ENCODE results near the gene MAEA.
"Not testable (repeated sequence)": the region's sequence is repeated elsewhere in the genome, so short reads cannot be mapped to it uniquely, and the experiment has no call there.

The MAEA gene

GRCh38 chr4:1333256-1333655, 43.6 kb downstream of the MAEA start:
- no peaks in the 10 kb centered on the region for H3K4me1 ChIP-seq (ENCODE audit: control insufficient read depth, insufficient read depth, low read length)
- H3K9me3 ChIP-seq (ENCODE audit: control insufficient read depth, insufficient read depth, low read depth, low read length): no peaks in the 10 kb centered on the region
- peaks cover 69% of the 10 kb centered on the region for H3K36me3 ChIP-seq (ENCODE audit: control insufficient read depth, insufficient read depth, low read length)
- H3K27ac ChIP-seq (ENCODE audit: low read depth, low read length): no peak overlapping the region
- no peak overlapping the region for H3K4me3 ChIP-seq (ENCODE audit: low read depth, low read length)
- H3K27me3 ChIP-seq (ENCODE audit: control insufficient read depth, insufficient read depth, low read length): no peaks in the 10 kb centered on the region
- no peak overlapping the region for H3K9ac ChIP-seq (ENCODE audit: low read length)

GRCh38 chr4:1333851-1334578, 44.3 kb downstream of the MAEA start:
- not testable (repeated sequence) for H3K27ac ChIP-seq (ENCODE audit: low read depth, low read length); H3K4me3 ChIP-seq (ENCODE audit: low read depth, low read length); H3K9me3 ChIP-seq (ENCODE audit: control insufficient read depth, insufficient read depth, low read depth, low read length); H3K9ac ChIP-seq (ENCODE audit: low read length); H3K27me3 ChIP-seq (ENCODE audit: control insufficient read depth, insufficient read depth, low read length); H3K4me1 ChIP-seq (ENCODE audit: control insufficient read depth, insufficient read depth, low read length)
- peaks cover 69% of the 10 kb centered on the region for H3K36me3 ChIP-seq (ENCODE audit: control insufficient read depth, insufficient read depth, low read length)

GRCh38 chr4:1334579-1334895, 44.8 kb downstream of the MAEA start:
- H3K36me3 ChIP-seq (ENCODE audit: control insufficient read depth, insufficient read depth, low read length): peaks cover 69% of the 10 kb centered on the region
- H3K27me3 ChIP-seq (ENCODE audit: control insufficient read depth, insufficient read depth, low read length): no peaks in the 10 kb centered on the region
- no peak overlapping the region for H3K9ac ChIP-seq (ENCODE audit: low read length)
- H3K9me3 ChIP-seq (ENCODE audit: control insufficient read depth, insufficient read depth, low read depth, low read length): no peaks in the 10 kb centered on the region
- H3K4me1 ChIP-seq (ENCODE audit: control insufficient read depth, insufficient read depth, low read length): no peaks in the 10 kb centered on the region
- H3K4me3 ChIP-seq (ENCODE audit: low read depth, low read length): no peak overlapping the region
- H3K27ac ChIP-seq (ENCODE audit: low read depth, low read length): no peak overlapping the region

GRCh38 chr4:1335193-1335883, 45.6 kb downstream of the MAEA start:
- H3K4me1 ChIP-seq (ENCODE audit: control insufficient read depth, insufficient read depth, low read length); H3K4me3 ChIP-seq (ENCODE audit: low read depth, low read length); H3K9me3 ChIP-seq (ENCODE audit: control insufficient read depth, insufficient read depth, low read depth, low read length); H3K27ac ChIP-seq (ENCODE audit: low read depth, low read length); H3K27me3 ChIP-seq (ENCODE audit: control insufficient read depth, insufficient read depth, low read length); H3K9ac ChIP-seq (ENCODE audit: low read length): not testable (repeated sequence)
- peaks cover 73% of the 10 kb centered on the region for H3K36me3 ChIP-seq (ENCODE audit: control insufficient read depth, insufficient read depth, low read length)

- no peaks in the 10 kb centered on the region for H3K9me3 ChIP-seq (ENCODE audit: control insufficient read depth, insufficient read depth, low read depth, low read length)
- H3K4me1 ChIP-seq (ENCODE audit: control insufficient read depth, insufficient read depth, low read length): no peaks in the 10 kb centered on the region
- peaks cover 75% of the 10 kb centered on the region for H3K36me3 ChIP-seq (ENCODE audit: control insufficient read depth, insufficient read depth, low read length)
- no peaks in the 10 kb centered on the region for H3K27me3 ChIP-seq (ENCODE audit: control insufficient read depth, insufficient read depth, low read length)
- no peak overlapping the region for H3K9ac ChIP-seq (ENCODE audit: low read length)
- H3K4me3 ChIP-seq (ENCODE audit: low read depth, low read length): no peak overlapping the region
- no peak overlapping the region for H3K27ac ChIP-seq (ENCODE audit: low read depth, low read length)
These were observed 46.4 kb downstream of the MAEA start for GRCh38 chr4:1336088-1336491.

GRCh38 chr4:1337376-1337831, 47.7 kb downstream of the MAEA start:
- no peak overlapping the region for H3K9ac ChIP-seq (ENCODE audit: low read length)
- H3K36me3 ChIP-seq (ENCODE audit: control insufficient read depth, insufficient read depth, low read length): peaks cover 76% of the 10 kb centered on the region
- no peak overlapping the region for H3K27ac ChIP-seq (ENCODE audit: low read depth, low read length)

GRCh38 chr4:1337951-1338751, 48.5 kb downstream of the MAEA start:
- no peak overlapping the region for H3K9ac ChIP-seq (ENCODE audit: low read length)
- no peaks in the 10 kb centered on the region for H3K27me3 ChIP-seq (ENCODE audit: control insufficient read depth, insufficient read depth, low read length)
- no peak overlapping the region for H3K27ac ChIP-seq (ENCODE audit: low read depth, low read length)
- H3K4me1 ChIP-seq (ENCODE audit: control insufficient read depth, insufficient read depth, low read length): no peaks in the 10 kb centered on the region
- H3K4me3 ChIP-seq (ENCODE audit: low read depth, low read length): no peak overlapping the region
- no peaks in the 10 kb centered on the region for H3K9me3 ChIP-seq (ENCODE audit: control insufficient read depth, insufficient read depth, low read depth, low read length)
- H3K36me3 ChIP-seq (ENCODE audit: control insufficient read depth, insufficient read depth, low read length): peaks cover 70% of the 10 kb centered on the region

More at GRCh38 chr4:1337376-1337831, 47.7 kb downstream of the MAEA start:
- H3K9me3 ChIP-seq (ENCODE audit: control insufficient read depth, insufficient read depth, low read depth, low read length): no peaks in the 10 kb centered on the region
- H3K4me1 ChIP-seq (ENCODE audit: control insufficient read depth, insufficient read depth, low read length): no peaks in the 10 kb centered on the region
- H3K4me3 ChIP-seq (ENCODE audit: low read depth, low read length): no peak overlapping the region
- no peaks in the 10 kb centered on the region for H3K27me3 ChIP-seq (ENCODE audit: control insufficient read depth, insufficient read depth, low read length)

- Histone ChIP-seq H3K9me3 (ENCODE audit: control insufficient read depth, insufficient read depth, low read depth, low read length) (no peaks in the 10 kb centered on the region), H3K4me1 (ENCODE audit: control insufficient read depth, insufficient read depth, low read length) (no peaks in the 10 kb centered on the region), H3K36me3 (ENCODE audit: control insufficient read depth, insufficient read depth, low read length) (peaks cover 68% of the 10 kb centered on the region), H3K9ac (ENCODE audit: low read length) (no peak overlapping the region), H3K4me3 (ENCODE audit: low read depth, low read length) (no peak overlapping the region), H3K27me3 (ENCODE audit: control insufficient read depth, insufficient read depth, low read length) (no peaks in the 10 kb centered on the region), H3K27ac (ENCODE audit: low read depth, low read length) (no peak overlapping the region)
These were observed 49.2 kb downstream of the MAEA start for GRCh38 chr4:1338752-1339414.

GRCh38 chr4:1339489-1339888, 49.8 kb downstream of the MAEA start:
- H3K4me1 ChIP-seq (ENCODE audit: control insufficient read depth, insufficient read depth, low read length): no peaks in the 10 kb centered on the region
- H3K27me3 ChIP-seq (ENCODE audit: control insufficient read depth, insufficient read depth, low read length): no peaks in the 10 kb centered on the region
- H3K4me3 ChIP-seq (ENCODE audit: low read depth, low read length): no peak overlapping the region
- H3K27ac ChIP-seq (ENCODE audit: low read depth, low read length): no peak overlapping the region
- peaks cover 64% of the 10 kb centered on the region for H3K36me3 ChIP-seq (ENCODE audit: control insufficient read depth, insufficient read depth, low read length)
- H3K9ac ChIP-seq (ENCODE audit: low read length): no peak overlapping the region
- no peaks in the 10 kb centered on the region for H3K9me3 ChIP-seq (ENCODE audit: control insufficient read depth, insufficient read depth, low read depth, low read length)

- Histone ChIP-seq H3K4me3 (ENCODE audit: low read depth, low read length) (no peak overlapping the region), H3K9ac (ENCODE audit: low read length) (no peak overlapping the region), H3K9me3 (ENCODE audit: control insufficient read depth, insufficient read depth, low read depth, low read length) (no peaks in the 10 kb centered on the region), H3K4me1 (ENCODE audit: control insufficient read depth, insufficient read depth, low read length) (no peaks in the 10 kb centered on the region), H3K27me3 (ENCODE audit: control insufficient read depth, insufficient read depth, low read length) (no peaks in the 10 kb centered on the region), H3K27ac (ENCODE audit: low read depth, low read length) (no peak overlapping the region), H3K36me3 (ENCODE audit: control insufficient read depth, insufficient read depth, low read length) (peaks cover 56% of the 10 kb centered on the region)
These were observed 50.6 kb downstream of the MAEA start for GRCh38 chr4:1340181-1340747.
